HUDEP-2 (cell line): ENCODE results near the gene SNX20.
A peak's percentile ranks its signal among the peaks of the same experiment; 100 is the strongest.

Experiments
- DNase-seq, 76 experiments: peaks; one replicate each; lab custom pipeline; 2025; ENCODE audit not compliant: unreplicated experiment in 76 of 76; lab: John Stamatoyannopoulos, UW

Gene SNX20

GRCh38 chr16:50705436-50706110 lies 24.5 kb upstream of the SNX20 start:
- no peak for DNase-seq

DNA sequence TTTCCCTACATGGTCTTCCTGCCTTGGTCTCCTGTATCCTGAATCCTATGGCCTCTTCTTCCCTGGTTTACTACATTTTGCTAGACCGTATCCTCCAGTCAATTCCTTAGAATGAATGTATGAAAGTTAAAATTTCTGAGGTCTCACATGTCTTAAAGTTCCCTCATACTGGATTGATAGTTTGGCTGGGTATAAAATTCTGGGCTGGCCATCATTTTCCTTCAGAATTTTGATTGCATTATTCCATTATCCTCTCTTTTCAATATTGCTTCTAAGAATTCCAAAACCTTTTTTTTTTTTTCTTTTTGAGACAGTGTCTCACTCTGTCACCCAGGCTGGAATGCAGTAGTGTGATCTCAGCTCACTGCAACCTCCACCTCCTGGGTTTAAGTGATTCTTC lies 23.1 kb upstream of the SNX20 start:
- no peak for DNase-seq

GRCh38 chr16:50702725-50703124 lies 21.6 kb upstream of the SNX20 start:
- DNase-seq, result no peak

- DNase-seq, result no peak
Observed at GRCh38 chr16:50699326-50700159, 18.4 kb upstream of the SNX20 start.

- peak in 1 of 76 experiments; percentile 24 for DNase-seq
Observed at GRCh38 chr16:50697881-50698767, 17.0 kb upstream of the SNX20 start.

DNA sequence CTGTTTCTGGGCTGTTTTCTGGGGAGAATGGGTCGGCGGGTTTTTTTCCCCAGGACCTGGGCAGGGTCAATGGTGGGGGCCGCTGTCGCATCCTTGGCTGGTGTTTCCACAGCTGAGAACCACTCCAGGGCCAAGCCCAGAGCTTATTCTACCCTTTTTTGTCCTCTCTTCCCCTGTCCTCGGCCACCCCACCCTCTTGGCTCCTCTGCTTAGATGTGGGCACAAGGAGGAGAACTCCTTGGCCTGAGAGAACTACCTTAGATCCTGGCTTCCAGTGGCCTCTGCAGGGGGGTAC lies 16.3 kb upstream of the SNX20 start:
- no peak for DNase-seq

GRCh38 chr16:50696575-50697420 lies 15.7 kb upstream of the SNX20 start:
- peak in 74 of 76 experiments; percentile 4 to 86 (median 66) for DNase-seq

DNA sequence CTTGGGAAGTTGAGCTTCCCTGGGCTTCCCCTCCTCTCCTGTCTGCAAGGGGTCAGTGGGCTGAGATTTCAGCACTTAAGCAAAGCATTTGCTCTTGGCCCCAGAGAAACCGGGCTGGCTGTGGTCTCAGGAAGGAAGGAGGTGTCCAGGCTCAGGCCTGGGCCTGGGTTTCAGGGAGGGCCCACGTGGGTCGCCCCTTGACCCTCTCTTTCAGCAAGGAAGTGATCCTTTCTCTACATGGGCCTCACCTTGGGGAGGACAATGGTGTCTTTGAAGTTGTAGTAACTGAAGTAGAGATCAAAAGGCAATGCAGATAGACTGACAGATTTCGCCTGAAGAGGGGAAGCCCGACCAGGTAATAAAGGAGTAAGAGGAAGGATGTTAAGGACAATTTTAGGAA lies 15.0 kb upstream of the SNX20 start:
- no peak for DNase-seq

- DNase-seq, result no peak
Observed at GRCh38 chr16:50695017-50696000, 14.2 kb upstream of the SNX20 start.

GRCh38 chr16:50694206-50694605 lies 13.1 kb upstream of the SNX20 start:
- DNase-seq, result no peak

- no peak for DNase-seq
Observed at GRCh38 chr16:50692999-50693781, 12.1 kb upstream of the SNX20 start, which contains the start of gene NOD2. TSS of gene NOD2 (plus strand) at chr16:50693606. CDS start at chr16:50699496, 5,890 bp downstream.

GRCh38 chr16:50692644-50692998 lies 11.5 kb upstream of the SNX20 start:
- no peak for DNase-seq

GRCh38 chr16:50690177-50690576 lies 9.1 kb upstream of the SNX20 start:
- DNase-seq, result no peak

DNA sequence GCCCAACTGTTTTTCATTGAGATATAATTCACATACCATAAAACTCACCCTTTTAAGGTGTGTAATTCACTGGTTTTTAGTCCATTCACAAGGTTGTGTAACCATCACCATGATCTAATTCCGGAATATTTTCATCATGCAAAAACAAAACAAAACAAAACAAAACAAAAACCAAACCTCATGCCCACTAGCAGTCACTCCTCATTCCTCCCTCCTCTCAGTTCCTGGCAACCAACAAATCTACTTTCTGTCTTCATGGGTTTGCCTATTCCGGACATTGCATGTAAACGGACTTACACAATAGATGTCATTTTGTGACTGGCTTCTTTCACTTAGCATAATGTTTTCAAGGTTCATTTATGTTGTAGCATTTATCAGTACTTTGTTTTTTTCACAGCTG lies 7.8 kb upstream of the SNX20 start:
- DNase-seq, result no peak

DNA sequence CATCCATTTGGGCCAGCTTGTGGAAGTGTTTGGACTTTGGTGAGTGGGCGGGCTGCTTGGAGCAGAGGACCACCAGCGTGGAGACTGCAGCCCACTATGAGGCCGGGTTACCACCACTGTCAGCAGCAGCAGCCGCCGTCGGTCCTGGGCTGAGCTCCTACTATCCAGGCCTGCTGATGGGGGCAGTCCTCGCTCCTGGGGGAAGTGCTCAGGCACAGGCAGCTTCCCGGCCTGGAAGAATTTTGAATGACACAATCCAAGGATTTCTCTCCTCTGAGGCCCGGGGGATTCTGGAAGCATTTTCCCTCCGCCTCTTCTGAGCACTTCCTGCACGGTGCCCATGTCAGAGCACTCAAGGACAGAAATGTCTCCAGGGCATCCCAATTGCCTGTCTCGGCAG lies 7.0 kb upstream of the SNX20 start:
- DNase-seq, result no peak

- no peak for DNase-seq
Observed at GRCh38 chr16:50685462-50686063, 4.5 kb upstream of the SNX20 start.

DNA sequence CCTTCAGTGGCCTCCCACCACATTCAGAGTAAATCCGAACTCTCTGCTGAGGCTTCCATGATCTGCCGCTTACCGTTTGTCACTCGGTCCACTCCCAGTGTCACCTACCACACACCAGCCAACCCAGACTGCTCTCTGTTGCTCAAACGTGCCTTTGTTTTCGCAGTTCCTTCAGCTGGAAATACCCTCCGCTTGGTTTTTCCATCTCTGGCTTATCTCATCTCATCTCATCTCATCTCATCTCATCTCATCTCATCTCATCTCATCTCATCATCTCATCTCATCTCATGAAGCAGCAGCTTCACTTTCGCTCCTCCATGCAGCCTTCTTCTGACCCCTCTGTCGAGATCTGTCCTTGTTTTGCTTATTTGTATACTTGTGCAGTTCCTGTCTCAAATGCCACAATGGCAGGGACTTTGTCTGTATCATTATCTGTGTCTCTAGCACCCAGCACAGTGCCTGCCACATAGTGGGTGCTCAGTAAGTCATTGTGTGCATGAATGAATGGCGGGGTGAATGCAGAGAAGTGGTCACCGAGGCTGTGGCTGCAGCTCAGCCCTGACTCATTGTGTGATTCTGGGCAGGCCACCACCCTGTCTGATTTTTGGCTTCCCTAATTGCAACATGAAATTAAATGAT lies 3.8 kb upstream of the SNX20 start:
- DNase-seq, result no peak
